Activated CD4-positive, CD25-positive, alpha-beta regulatory T cell treated with anti-CD3 and anti-CD28 coated beads, Interleukin-2, amount 50 U/mL, for 72 hours (primary cell): ENCODE results near the gene RBMS3.
"Not testable (repeated sequence)": the region's sequence is repeated elsewhere in the genome, so short reads cannot be mapped to it uniquely, and the experiment has no call there.

Experiments used
- DNase-seq: peaks from one replicate; pipeline ENCODE4 v3.0.0; 2021

RBMS3 gene

DNA sequence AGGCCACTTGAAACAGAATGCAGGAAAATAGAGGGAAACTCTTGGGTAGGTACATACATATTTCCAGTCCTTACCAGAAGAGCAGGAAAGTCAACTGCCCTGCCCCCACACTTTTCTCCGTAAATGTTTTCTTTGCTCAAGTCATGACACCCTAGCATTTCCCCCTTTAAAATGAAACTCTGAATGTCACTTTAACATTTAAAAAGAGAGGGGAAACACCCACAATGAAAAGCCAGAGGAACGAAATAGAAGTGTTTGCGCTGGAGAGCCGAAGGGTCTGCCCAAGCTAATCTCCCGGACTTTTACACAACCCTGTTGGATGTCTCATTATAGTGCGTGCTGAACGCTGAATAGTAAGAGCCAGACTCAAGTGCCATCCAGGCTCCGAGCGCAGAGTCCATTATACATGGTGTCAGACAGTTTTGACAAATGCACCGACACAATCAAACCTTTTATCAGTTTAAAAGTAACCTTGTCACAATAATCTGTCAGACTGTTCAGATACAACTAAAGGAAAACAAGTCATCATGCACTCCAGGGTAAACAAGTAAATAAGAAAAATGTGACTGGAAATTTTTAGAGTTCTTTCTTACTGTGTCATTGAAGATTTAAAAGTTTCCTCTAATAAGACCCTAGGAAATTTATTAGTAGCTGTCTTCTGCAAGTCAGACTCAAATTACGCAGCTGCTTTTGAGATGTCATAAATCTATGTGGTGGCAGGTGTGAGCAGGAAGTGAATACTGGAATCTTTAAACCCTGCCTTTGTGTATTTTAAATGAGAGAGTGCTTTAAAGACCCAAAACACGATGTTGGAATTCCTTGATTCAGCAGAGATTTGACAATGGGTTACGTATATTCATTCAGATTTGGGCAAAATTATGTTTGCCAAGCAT lies 159.8 kb downstream of the RBMS3 start:
- no peak for DNase-seq

GRCh38 chr3:29441422-29441821 lies 160.6 kb downstream of the RBMS3 start:
- DNase-seq = no peak

GRCh38 chr3:29447946-29448627 lies 167.2 kb downstream of the RBMS3 start:
- DNase-seq = no peak

GRCh38 chr3:29451920-29452319 lies 171.0 kb downstream of the RBMS3 start:
- DNase-seq = no peak

- DNase-seq = no peak
Measured at GRCh38 chr3:29452934-29453283, 172.0 kb downstream of the RBMS3 start.

- no peak for DNase-seq
Measured at GRCh38 chr3:29453284-29454001, 172.6 kb downstream of the RBMS3 start.

GRCh38 chr3:29454161-29454611 lies 173.3 kb downstream of the RBMS3 start:
- no peak for DNase-seq

- no peak for DNase-seq
Measured at GRCh38 chr3:29456901-29457300, 176.0 kb downstream of the RBMS3 start.

DNA sequence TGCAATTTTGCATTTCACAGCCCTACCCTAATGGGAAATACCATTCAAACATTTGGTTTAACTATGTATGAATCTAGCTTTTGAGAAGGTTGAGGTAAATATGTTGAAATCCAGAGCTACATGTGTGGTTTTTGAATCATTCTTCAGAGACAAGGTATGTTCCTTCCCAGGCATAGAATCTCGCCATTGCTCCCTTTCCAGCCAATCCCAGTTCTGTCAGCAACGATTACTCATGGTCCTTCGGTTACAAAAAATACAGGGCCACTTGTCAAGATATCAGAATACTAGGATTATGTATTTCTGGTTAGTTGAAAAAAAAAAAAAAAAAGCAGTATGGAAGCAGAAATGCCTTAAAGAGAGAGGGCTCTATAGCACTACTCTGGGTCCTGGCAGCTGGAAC lies 182.4 kb downstream of the RBMS3 start:
- DNase-seq = no peak

DNA sequence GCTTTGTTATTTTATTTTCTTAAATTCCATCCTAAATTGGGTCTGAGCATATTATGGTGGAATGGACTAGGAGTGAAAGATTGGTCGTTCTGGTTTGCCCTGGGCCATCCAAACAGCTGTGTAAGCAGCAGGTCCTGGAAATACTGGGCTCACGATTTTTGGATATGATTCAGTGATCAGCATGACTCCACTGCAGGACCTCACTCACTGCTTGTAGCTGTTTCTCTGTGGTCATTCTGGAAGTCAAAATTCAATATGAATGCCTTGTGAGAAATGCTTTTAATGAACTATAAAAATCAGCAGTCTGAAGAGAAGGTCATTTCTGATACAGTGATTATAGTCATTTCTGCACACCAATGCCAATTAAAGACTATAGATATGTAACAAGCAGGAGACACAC lies 185.0 kb downstream of the RBMS3 start:
- no peak for DNase-seq

- DNase-seq = no peak
Measured at GRCh38 chr3:29466442-29466841, 185.6 kb downstream of the RBMS3 start.

- DNase-seq = no peak
Measured at GRCh38 chr3:29468187-29468586, 187.3 kb downstream of the RBMS3 start.

GRCh38 chr3:29473481-29474170 lies 192.8 kb downstream of the RBMS3 start:
- DNase-seq = not testable (repeated sequence)

GRCh38 chr3:29475305-29475840 lies 194.5 kb downstream of the RBMS3 start:
- no peak for DNase-seq

DNA sequence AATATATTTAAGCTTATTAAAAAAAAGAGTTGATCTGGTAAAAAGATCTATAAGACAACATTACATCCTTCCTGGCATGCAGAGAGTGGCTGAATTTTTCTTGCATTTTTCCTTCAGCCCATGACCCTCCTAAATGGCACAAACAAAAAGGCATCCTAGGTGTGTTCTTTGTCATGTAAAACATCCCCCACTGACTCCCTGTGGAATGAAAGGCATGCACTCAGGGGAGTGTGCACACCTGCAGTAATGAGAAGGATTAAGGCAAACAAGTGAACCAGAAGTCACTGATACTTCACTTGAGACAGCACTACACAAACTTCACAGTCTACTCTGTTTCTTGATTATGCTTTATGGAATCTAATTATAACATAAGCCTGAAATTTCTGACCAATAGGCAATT lies 195.0 kb downstream of the RBMS3 start:
- DNase-seq = no peak

GRCh38 chr3:29478611-29479010 lies 197.7 kb downstream of the RBMS3 start:
- no peak for DNase-seq

- DNase-seq = no peak
Measured at GRCh38 chr3:29481249-29481648, 200.4 kb downstream of the RBMS3 start.

DNA sequence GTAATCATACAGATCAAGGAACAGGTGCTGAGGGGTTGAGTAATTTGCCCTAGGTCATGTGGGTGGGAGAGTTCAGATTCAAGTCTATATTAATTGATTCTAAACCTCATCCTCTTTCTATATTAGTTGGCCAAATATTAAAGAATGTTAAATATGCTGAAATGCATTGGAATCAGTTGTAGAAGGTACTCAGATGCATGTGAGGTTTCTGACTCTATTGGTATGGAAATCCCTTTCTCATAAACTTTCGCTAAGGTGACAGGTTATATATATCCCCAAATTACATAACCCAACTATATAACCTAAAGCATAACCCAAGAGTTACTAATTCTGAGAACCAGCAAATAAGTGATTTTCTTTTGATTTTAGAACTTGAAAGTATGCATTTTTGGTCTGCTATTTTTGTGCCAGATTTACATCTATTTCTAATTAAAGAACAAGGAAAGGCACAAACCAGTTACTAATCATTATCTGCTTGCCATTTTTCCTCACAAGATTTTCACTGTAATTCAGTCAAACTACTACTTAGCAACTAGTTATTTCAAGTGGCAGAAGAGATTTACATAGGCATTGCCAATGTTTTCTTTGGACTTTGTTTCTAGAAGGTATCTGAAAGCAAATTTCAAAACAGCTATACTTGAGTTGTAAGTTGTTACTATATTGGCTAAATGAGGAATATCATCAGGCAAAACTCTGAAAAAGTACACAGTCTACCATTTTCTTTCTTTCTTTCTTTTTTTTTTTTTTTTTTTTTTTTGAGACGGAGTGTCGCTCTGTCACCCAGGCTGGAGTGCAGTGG lies 201.3 kb downstream of the RBMS3 start:
- no peak for DNase-seq

DNA sequence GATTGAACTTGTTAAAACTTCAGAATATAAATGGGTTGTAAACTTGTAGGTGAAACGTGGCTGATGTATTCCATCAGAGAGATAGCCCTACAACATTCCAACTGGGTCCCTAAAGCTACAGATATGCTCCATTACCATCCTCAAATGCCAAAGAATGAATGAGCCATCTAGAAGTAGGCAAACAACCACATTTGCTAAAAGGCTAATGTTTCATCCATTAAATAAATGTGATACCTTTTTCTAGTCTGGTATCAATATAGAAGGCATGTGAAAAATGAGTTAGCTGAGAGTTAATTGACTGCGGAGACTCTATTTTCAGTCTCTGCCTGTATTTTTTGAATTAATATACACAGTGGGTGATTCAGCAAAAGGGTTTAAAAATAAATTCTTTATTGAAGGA lies 203.8 kb downstream of the RBMS3 start:
- no peak for DNase-seq

GRCh38 chr3:29486096-29486495 lies 205.2 kb downstream of the RBMS3 start:
- no peak for DNase-seq

- no peak for DNase-seq
Measured at GRCh38 chr3:29486917-29487316, 206.0 kb downstream of the RBMS3 start.

DNA sequence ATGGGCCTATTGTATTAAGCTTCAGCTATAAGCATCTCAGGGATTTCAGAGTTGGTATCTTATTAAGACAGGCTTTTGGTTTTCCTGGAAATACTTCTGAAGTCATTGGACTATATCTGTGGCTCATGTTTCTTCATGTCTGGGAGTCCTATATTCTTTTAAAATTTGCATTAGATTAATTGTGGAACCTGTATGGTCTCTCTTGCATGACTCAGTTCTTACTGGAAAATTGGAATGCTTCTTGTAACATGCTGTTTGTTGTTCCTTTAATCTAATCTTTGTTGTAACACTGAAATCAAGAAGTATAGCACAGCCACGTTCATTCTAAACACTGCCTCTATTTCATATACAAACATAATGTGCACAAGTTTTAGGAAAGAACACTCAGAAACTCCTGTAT lies 208.1 kb downstream of the RBMS3 start:
- DNase-seq = no peak
